Body of pancreas (tissue), 4 donors: ENCODE measurements around the gene RNASEH2B.

Experiments
- POLR2A ChIP-seq, 3 donors: fragments of 450-650 bp; IDR thresholded peaks; one replicate each; pipeline ENCODE4 v1.6.1; 2016; ENCODE audit warnings: antibody characterized with exemption in 3 of 3, mild to moderate bottlenecking in 2 of 3
- TF ChIP-seq, protein P1 (sequence below), 7 experiments: fragments of 450-650 bp in 4 of 7; fragments of 200-600 bp in 3 of 7; sonication (generic) in 3 of 7; IDR thresholded peaks; one replicate each; pipeline ENCODE4 v1.5.1; 2016 to 2019; ENCODE audit warnings: antibody characterized with exemption in 7 of 7

DNA sequence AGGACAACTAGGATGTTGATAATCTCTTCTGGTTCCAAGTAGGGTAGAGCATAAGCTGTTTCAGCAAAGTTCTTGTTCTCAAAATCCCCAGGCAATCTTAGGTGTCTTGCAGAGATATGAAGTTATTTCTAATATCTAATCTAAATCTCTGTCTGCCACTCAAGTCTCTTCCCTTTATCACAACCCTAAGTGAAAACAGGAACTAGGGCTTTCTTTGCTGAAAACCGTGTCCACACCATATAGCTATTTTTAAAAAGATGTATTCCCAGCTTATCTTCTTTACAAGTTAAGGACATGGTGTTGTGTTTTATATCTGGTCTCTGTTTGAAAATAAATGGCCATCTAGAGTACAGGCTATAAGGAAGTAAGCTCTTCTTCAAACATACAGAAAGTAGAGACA lies 11.3 kb upstream of the RNASEH2B start:
- TF ChIP-seq POLR2A (IDR thresholded peaks at IDR 0.05), result no peak
- TF ChIP-seq, protein P1, sequence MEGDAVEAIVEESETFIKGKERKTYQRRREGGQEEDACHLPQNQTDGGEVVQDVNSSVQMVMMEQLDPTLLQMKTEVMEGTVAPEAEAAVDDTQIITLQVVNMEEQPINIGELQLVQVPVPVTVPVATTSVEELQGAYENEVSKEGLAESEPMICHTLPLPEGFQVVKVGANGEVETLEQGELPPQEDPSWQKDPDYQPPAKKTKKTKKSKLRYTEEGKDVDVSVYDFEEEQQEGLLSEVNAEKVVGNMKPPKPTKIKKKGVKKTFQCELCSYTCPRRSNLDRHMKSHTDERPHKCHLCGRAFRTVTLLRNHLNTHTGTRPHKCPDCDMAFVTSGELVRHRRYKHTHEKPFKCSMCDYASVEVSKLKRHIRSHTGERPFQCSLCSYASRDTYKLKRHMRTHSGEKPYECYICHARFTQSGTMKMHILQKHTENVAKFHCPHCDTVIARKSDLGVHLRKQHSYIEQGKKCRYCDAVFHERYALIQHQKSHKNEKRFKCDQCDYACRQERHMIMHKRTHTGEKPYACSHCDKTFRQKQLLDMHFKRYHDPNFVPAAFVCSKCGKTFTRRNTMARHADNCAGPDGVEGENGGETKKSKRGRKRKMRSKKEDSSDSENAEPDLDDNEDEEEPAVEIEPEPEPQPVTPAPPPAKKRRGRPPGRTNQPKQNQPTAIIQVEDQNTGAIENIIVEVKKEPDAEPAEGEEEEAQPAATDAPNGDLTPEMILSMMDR (IDR thresholded peaks at IDR 0.05), result no peak
